ENCODE data around the gene ZMYND8.

The ZMYND8 gene

DNA sequence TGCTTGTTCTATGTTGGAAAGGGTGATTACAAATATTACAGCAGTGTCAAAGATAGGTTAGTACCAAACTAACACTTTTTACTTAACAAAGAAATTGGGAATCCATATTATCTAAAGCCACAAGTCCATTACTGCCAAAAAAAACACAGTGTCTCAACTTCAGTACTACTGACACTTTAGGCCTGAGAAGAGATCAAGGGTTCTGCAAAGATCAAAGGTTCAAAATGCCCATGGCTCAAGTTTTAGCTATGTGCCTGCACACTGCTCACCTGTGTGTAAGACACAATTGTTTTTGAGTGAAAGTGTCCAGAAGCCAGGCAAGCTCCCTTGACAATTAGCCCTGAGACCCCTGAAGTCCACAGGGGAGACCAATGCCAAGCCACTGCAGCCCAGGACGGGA, 132.6 kb downstream of the ZMYND8 start:
- H3K4me3 ChIP-seq (ENCODE audit: low read depth, low read length), result no peak overlapping the region
- TF ChIP-seq CTCF (IDR thresholded peaks at IDR 0.05; ENCODE audit: insufficient read depth, low read depth, low read length, missing control alignments), result no peak
- DNase-seq (ENCODE audit: low read depth), result no peak

- DNase-seq (ENCODE audit: low read depth), result no peak
- TF ChIP-seq CTCF (IDR thresholded peaks at IDR 0.05; ENCODE audit: insufficient read depth, low read depth, low read length, missing control alignments), result no peak
These were observed 133.9 kb downstream of the ZMYND8 start for GRCh38 chr20:47222468-47223119.

GRCh38 chr20:47221036-47221625, 135.4 kb downstream of the ZMYND8 start:
- no peak for TF ChIP-seq CTCF (IDR thresholded peaks at IDR 0.05; ENCODE audit: insufficient read depth, low read depth, low read length, missing control alignments)
- H3K4me3 ChIP-seq (ENCODE audit: low read depth, low read length), result no peak overlapping the region
- DNase-seq (ENCODE audit: low read depth), result peak; percentile 77

More at GRCh38 chr20:47222468-47223119, 133.9 kb downstream of the ZMYND8 start:
- no peak overlapping the region for H3K4me3 ChIP-seq (ENCODE audit: low read depth, low read length)

DNA sequence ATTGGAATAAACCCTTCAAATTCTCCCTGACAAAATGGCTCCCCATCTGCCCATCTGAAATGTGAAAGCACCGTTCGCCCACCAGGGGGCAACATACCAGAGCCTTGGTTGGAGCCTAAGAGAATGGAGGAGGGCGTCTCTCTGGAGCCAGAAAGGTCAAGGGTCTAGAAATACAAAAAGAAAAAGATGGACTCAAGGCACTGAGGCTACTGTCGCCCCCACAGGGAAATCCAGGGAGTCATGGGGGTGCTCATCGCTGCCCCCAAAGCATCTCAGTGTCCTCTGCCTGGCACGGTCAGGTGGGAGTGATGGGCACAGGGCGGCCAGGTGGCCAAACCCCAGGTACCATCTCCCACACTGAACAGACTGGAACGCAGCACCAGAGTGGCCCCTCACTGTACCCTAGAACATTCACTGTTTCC, 136.3 kb downstream of the ZMYND8 start:
- peak; percentile 60 for DNase-seq (ENCODE audit: low read depth)
- TF ChIP-seq CTCF (IDR thresholded peaks at IDR 0.05; ENCODE audit: insufficient read depth, low read depth, low read length, missing control alignments), result peak; percentile 61
- H3K4me3 ChIP-seq (ENCODE audit: low read depth, low read length), result no peak overlapping the region

GRCh38 chr20:47217482-47218446, 138.7 kb downstream of the ZMYND8 start:
- no peak overlapping the region for H3K4me3 ChIP-seq (ENCODE audit: low read depth, low read length)
- no peak for TF ChIP-seq CTCF (IDR thresholded peaks at IDR 0.05; ENCODE audit: insufficient read depth, low read depth, low read length, missing control alignments)
- no peak for DNase-seq (ENCODE audit: low read depth)

DNA sequence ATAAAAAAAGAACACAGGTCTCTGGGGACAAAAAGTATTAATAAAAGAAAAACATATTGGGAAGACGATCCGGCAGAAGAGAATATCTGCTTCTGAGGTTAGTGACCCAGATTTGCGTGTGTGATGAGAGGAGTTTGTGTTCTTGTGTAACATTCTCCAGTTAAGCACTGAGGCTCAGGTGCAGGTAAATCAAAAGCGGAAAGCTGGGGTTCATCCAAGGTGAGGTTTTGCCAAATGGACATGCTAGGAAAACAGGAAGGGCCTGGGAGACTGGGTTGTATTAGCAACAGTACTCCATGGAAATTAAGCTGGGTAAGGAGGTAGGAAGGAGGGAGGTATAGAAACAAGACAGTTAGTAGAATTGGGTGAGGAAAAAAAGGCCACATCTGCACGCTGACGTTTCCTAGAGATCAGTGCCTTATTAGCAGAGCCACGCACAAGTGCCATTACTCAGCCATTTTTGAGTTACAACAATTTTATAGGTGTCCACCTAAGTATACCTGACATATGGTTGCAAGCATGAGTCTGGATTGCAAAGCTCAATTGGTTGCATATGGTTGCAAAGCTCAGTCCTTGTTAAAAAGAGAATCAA, 139.6 kb downstream of the ZMYND8 start:
- no peak for DNase-seq (ENCODE audit: low read depth)
- TF ChIP-seq CTCF (IDR thresholded peaks at IDR 0.05; ENCODE audit: insufficient read depth, low read depth, low read length, missing control alignments), result no peak
- no peak overlapping the region for H3K4me3 ChIP-seq (ENCODE audit: low read depth, low read length)
